HG02571 (cell line): ENCODE results near the gene RERE.
A peak's percentile ranks its signal among the peaks of the same experiment; 100 is the strongest.
"Not testable (repeated sequence)": the region's sequence is repeated elsewhere in the genome, so short reads cannot be mapped to it uniquely, and the experiment has no call there.

Experiments
- ATAC-seq: cut with Tn5 transposase; IDR thresholded peaks from one replicate; pipeline ENCODE4 v1.9.1; 2021; ENCODE audit warnings: mild to moderate bottlenecking, moderate library complexity; ENCODE audit not compliant: unreplicated experiment

The RERE gene

GRCh38 chr1:8621034-8621582 is 196.3 kb downstream of the RERE start:
- ATAC-seq = not testable (repeated sequence)

GRCh38 chr1:8619917-8620502 is 197.4 kb downstream of the RERE start:
- not testable (repeated sequence) for ATAC-seq

GRCh38 chr1:8619419-8619818 is 198.0 kb downstream of the RERE start:
- ATAC-seq = not testable (repeated sequence)

GRCh38 chr1:8616791-8617190 is 200.6 kb downstream of the RERE start:
- ATAC-seq = not testable (repeated sequence)

- ATAC-seq = not testable (repeated sequence)
Measured at GRCh38 chr1:8611634-8612515, 205.6 kb downstream of the RERE start.

- ATAC-seq = no peak
Measured at GRCh38 chr1:8607906-8608305, 209.5 kb downstream of the RERE start.

- ATAC-seq = peak; percentile 77
Measured at GRCh38 chr1:8604041-8604945, 213.1 kb downstream of the RERE start.

- no peak for ATAC-seq
Measured at GRCh38 chr1:8603220-8603616, 214.2 kb downstream of the RERE start.

- no peak for ATAC-seq
Measured at GRCh38 chr1:8602471-8603219, 214.8 kb downstream of the RERE start.

GRCh38 chr1:8600336-8600735 is 217.1 kb downstream of the RERE start:
- ATAC-seq = no peak

- no peak for ATAC-seq
Measured at GRCh38 chr1:8599646-8600212, 217.7 kb downstream of the RERE start.

GRCh38 chr1:8598783-8599182 is 218.7 kb downstream of the RERE start:
- no peak for ATAC-seq

GRCh38 chr1:8598060-8598724 is 219.2 kb downstream of the RERE start:
- ATAC-seq = no peak

GRCh38 chr1:8597455-8597854 is 220.0 kb downstream of the RERE start:
- no peak for ATAC-seq

GRCh38 chr1:8595941-8596340 is 221.5 kb downstream of the RERE start:
- no peak for ATAC-seq

GRCh38 chr1:8595332-8595731 is 222.1 kb downstream of the RERE start:
- ATAC-seq = no peak

GRCh38 chr1:8593292-8593691 is 224.1 kb downstream of the RERE start:
- ATAC-seq = not testable (repeated sequence)

- ATAC-seq = no peak
Measured at GRCh38 chr1:8591569-8591968, 225.9 kb downstream of the RERE start.

- no peak for ATAC-seq
Measured at GRCh38 chr1:8590721-8591351, 226.6 kb downstream of the RERE start.
